ENCODE results near the gene GLP1R.

DNA sequence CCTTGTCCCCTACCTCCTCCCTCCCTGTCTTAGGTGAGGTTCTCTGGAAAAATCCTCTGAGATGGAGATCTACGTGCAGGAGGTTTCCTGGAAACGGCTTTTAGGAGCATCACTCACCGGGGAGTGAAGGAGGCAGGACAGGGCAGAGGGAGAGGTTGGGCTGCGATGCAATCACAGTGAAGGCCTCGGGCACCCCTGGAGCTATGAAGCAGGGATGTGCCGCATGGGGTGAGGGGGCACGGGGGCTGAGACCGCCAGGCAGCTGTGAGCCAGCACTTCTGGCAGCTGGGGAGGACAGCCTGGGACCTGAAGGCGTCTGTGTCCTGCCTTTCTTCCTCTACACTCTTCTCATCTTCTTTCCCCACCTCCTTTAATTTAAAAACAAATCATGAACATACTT lies 12.9 kb upstream of the GLP1R start:
- TF ChIP-seq CHD2 (IDR thresholded peaks at IDR 0.05; ENCODE audit: low read depth, low read length) (no peak), SIN3A (IDR thresholded peaks at IDR 0.05; ENCODE audit: borderline replicate concordance, low read depth, low read length) (no peak)
- TF ChIP-seq, protein P1, sequence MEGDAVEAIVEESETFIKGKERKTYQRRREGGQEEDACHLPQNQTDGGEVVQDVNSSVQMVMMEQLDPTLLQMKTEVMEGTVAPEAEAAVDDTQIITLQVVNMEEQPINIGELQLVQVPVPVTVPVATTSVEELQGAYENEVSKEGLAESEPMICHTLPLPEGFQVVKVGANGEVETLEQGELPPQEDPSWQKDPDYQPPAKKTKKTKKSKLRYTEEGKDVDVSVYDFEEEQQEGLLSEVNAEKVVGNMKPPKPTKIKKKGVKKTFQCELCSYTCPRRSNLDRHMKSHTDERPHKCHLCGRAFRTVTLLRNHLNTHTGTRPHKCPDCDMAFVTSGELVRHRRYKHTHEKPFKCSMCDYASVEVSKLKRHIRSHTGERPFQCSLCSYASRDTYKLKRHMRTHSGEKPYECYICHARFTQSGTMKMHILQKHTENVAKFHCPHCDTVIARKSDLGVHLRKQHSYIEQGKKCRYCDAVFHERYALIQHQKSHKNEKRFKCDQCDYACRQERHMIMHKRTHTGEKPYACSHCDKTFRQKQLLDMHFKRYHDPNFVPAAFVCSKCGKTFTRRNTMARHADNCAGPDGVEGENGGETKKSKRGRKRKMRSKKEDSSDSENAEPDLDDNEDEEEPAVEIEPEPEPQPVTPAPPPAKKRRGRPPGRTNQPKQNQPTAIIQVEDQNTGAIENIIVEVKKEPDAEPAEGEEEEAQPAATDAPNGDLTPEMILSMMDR (CRISPR knock-in tag; IDR thresholded peaks at IDR 0.05): no peak
